CD1c-positive myeloid dendritic cell (primary cell): ENCODE measurements around the gene PDCL3.

Experiments used
- DNase-seq: peaks from one replicate; pipeline ENCODE4 v3.0.0-alpha.2; 2016; ENCODE audit errors: extremely low spot score

The PDCL3 gene

DNA sequence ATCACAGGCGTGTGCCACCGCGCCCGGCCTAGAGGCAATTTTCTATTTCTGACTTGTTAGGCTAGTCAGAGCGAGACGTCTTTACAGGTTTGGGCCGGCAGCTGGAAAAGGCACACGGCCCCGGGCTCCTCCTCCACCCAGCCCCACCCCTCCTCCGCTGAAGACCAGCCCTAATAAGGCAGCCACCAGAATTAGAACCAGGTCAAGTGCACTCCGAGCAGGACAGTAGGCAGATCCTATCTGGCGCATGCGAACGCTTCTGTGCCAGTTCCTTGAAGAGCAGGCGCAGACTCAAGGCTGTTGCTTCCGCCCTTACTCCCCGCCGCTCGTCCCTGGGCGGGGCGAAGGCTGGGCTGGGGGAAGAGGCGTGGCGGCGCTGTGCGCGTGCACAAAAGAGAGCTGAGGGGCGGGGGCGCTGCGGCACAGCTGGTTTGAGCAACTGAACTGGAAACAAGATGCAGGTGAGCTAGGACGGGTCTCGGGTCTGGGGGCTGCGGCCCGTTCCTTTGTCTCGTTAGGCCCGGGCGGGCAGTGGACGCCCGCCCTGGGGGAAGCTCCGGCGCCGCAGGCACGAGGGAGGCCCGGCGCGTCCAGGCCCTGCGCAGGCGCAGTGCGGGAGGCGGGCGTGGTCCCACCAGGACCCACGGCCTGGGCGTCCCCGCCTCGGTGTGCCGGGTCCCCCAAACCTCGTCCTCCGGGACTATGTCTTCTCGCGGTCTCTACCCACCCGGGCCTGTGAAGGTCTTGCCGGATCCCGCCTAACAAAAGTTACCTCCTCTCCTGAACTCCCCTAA is at the start of gene PDCL3:
PDCL3 (plus strand) TSS at position 381 of the 794 bp plus-strand sequence; CDS start at position 456, 75 bp downstream.
- DNase-seq = peak; percentile 98

DNA sequence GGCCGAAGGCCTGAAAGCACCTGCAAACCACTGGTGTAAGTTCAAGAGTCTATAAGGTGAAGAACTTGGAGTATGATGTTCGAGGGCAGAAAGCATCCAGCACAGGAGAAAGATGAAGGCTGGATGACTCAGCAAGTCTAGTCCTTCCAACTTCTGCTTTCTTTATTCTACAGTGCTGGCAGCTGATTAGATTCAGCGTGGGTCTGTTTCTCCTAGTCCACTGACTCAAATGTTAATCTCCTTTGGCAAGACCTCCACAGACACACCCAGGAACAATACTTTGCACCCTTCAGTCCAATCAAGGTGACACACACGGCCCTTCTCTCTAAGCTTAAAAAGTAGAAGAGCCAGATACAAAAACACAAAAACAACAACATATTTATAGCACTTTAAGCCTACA is 49.1 kb upstream of the PDCL3 start:
- peak; percentile 28 for DNase-seq

DNA sequence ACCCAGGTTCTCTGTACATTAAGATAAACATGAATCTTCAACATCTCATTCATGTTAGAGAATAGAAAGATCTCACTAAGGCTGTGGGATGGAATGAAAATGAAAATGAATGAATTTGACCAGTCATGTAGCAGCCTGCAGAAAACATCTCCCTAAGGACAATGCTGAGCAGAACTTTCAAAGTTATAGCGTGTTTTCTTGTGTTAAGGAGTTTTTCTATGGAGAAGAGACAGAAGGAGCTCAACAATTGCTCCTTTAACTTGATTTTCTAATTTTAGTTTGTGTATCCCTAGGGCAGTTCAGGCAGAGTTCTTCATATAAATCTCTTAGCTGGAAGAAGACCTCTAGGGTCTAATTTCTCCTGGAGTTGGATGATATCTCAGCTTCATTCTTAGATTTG is 45.2 kb upstream of the PDCL3 start:
- DNase-seq = no peak

DNA sequence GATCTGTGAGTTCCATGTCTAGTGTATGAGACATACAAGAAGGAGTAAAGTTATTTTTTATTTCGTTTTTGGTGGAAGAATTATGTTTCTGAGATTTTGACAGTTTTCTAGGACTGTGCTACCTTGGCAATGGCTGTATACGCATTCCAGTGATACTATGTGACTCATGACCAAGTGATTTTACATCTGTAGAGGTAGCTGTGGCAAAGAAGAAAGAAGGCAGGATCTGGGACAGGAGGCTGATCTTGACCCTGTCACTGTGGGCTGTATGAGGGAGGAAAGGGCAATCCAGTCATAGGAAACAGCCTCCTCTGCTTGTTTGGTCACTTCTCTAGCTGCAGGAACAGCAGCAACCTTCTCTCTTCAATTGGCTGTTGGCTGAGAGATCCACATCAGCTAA is 44.0 kb upstream of the PDCL3 start:
- no peak for DNase-seq

DNA sequence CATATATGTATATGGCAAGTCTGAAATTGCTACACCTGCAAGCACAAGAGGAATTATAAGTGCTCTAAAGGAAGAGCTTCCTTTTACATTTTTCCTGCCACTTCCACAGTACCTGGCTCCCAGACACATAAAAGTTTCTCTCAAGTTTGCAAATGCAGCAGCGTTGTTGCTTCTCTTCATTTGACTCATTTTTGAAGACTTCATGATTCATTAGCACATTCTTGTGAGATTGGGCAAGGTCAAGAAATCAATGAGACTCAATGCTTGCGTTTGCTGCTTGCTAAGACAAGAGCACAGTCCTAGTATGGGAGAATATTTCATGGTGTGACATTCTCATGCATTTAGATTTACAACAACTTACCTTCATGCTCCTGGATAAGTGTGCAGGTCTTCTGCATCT is 42.6 kb upstream of the PDCL3 start:
- no peak for DNase-seq

DNA sequence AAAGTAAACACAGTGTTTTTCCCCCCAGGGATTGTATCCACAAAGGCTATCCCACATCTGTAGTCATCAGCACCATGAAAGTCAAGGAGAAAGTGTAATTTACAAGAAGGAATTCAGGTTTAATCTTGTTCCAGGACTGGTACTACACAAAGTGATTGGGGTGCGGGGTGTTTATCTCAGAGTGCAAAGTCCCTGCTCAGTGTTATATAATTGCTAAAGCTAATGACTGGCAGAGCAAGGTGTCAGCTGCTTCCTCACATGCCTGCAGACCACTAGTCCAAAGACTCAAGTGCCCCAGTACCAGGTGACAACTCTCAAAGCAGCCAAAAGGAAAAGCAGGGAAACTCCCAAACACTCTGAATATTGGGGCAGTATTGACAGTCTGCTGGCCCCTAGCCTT is 40.4 kb upstream of the PDCL3 start:
- DNase-seq = no peak

DNA sequence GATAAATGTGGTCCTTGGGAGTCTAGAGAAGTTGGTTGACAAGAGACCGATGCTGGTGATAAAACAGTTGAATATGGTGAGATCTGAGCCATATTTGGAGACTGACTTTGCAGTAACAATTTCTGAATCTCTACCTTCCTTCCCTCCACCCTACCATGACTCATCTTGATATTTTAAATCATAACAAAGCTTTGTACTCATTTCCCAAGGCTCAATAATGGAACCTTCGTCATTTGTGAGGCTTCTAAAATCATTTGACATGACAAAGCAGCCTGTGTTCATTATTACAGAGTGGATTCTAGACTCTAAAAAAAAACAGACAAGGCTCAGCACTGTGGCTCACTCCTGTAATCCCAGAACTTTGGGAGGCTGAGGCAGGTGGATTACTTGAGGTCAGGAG is 38.5 kb upstream of the PDCL3 start:
- no peak for DNase-seq

DNA sequence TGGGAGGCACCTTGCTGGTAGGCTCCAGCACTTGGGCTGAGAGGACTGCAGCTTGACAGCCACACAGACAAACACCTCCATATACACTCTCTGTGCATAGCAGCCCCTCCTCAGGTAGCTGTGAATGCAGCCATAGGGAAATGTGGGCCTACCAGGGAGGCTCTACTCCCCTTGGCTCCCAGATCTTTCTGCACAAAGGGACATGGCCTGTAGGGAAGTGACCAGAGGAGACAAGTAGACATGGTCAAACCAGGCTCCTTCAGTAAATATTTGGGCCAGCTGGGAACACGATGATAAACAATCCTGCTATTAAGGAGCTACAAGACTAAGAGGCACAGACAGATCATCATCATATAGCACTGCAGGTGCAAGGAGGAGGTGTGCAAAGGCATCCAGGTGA is 35.9 kb upstream of the PDCL3 start:
- DNase-seq = no peak

DNA sequence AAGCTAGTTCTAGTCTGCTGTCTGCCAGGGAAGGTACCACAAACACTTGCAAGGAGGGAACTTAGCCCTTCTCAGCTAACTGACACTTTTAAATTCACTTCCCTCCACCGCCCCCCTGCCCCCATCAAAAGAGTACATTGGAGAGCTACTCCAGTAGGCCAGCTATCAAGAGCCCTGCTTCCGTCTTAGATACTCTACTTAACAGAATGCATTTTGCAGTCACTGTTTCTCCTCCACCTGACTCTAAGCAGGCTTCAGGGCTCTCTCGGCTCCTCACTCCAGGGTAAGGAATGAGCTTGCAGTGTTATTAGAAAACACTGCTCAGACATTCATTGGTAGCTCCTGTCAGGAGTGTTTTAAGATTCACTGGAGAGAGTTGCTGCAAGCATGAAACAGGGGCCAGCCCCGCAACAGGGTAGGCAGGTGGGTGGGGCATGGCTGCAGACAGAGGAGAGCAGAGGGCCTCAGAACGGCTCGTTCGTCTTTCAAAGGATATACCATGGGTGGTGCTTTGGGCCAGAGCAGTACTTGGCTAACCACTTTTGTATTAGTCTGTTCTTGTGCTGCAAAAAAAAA is 35.3 kb upstream of the PDCL3 start:
- no peak for DNase-seq

DNA sequence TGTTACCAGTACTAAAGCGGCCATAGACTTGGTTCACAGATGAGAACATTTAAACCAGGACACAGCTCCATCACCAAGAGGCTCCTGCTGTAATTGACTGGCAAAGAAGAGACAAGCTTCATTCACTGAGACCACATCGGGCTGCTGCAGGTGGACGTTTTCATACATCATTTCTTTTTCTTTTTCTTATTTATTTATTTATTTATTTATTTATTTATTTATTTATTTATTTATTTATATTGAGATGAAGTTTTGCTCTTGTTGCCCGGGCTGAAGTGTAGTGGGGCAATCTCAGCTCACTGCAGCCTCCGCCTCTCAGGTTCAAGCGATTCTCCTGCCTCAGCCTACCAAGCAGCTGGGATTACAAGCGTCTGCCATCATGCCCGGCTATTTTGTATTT is 33.6 kb upstream of the PDCL3 start:
- no peak for DNase-seq

DNA sequence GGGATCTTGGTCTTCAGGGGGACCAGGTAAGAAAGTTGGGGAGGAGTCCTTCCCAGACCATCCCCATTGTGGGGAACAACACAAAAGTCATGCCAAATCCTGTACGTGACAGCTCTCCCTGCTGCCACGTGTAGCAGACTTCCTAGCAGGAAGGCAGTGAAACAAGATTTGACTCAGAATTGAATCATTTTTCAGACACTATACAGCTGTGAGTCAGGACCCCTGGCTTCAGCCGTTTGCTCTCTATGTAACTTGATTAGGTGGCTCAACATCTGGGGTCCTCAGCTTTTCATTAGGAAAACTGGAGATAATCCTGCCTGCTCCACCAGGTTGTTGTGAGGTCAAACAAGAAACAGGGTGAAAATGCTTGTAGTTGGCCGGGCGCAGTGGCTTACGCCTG is 32.9 kb upstream of the PDCL3 start:
- DNase-seq = no peak

DNA sequence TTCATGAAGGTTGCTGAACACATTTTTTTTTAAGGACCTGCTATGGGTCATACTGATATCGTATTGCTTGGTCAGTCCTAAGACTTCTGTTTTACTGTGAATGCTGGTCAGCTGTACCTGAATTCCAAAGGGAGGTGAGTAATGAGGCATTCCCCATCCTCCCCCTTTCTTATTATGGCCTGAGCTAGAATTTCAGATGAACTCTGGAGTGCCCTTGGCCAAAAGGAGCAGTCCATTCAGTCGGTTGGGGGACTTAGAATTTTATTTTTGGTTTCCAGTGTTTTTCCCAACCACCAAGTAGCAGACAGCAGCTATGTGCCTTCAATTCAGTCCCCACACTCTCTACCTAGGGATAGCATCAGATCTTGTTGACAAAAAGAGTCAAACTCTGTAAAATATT is 26.9 kb upstream of the PDCL3 start:
- DNase-seq = no peak

DNA sequence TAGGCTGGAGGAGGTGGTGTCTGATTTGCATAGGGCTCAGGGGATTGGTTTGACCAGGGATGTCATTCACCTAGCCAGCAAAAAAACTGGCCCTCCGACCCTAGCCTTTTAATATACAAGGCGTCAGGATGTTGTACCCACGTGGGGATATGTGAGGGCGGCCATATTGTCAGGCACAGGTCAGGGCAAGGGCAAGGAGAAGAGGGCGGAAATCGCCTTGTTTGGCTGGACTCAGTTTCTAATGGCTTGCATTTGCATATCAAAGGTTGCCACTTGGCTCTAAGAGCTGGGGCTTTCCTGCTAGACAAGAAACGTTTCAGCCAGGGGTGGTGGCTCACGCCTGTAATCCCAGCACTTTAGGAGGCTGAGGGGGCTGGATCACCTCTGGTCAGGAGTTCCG is 24.9 kb upstream of the PDCL3 start:
- no peak for DNase-seq

DNA sequence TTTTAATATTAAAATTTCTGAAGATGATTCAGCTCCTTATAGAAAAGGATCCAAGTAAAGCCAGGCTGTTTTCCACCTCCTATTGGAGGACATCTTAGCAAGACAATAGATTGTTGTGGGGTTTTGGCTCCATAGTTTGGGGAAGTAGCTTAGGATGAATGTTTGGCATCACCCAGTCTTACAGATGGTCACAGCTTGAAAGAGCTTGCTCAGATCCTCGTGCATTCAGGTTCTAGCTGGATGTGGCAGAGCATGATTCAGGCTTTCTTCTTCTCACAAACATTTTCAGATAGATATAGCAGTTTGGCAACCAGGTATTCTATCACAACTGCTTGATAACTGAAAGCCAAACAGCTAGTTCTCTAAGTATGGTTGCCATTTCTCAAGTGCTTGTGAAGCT is 23.6 kb upstream of the PDCL3 start:
- DNase-seq = no peak

DNA sequence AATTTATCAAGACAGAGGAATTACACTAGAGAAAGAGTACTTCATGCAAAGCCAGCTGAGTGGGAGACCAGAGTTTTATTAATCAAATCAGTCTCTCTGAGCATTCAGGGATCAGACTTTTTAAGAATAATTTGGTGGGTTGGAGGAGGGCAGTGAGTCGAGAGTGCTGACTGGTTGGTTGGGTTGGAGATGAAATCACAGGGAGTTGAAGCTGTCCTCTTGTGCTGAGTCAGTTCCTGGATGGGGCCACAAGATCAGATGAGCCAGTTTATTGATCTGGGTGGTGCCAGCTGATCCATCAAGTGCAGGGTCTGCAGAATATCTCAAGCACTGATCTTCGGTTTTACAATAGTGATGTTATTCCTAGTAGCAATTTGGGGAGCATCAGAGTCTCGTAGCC is 21.4 kb upstream of the PDCL3 start:
- DNase-seq = no peak

DNA sequence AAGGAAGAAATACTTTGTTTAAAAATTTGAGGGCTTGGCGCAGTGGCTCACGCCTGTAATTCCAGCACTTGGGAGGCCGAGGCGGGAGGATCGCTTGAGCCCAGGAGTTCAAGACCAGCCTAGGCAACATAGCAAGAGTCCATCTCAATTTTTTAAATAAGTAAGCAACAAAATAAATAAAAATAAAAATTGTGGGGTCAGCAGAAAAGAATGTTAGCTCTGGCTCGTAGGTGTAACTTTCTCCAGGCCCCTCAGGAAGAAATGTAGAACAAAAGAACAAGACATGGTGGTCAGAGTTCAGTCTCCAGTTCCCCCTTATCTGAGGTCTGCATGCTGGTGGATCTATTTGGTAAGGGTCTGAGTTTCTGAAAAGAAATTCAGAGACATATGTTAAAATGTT is 20.4 kb upstream of the PDCL3 start:
- no peak for DNase-seq

DNA sequence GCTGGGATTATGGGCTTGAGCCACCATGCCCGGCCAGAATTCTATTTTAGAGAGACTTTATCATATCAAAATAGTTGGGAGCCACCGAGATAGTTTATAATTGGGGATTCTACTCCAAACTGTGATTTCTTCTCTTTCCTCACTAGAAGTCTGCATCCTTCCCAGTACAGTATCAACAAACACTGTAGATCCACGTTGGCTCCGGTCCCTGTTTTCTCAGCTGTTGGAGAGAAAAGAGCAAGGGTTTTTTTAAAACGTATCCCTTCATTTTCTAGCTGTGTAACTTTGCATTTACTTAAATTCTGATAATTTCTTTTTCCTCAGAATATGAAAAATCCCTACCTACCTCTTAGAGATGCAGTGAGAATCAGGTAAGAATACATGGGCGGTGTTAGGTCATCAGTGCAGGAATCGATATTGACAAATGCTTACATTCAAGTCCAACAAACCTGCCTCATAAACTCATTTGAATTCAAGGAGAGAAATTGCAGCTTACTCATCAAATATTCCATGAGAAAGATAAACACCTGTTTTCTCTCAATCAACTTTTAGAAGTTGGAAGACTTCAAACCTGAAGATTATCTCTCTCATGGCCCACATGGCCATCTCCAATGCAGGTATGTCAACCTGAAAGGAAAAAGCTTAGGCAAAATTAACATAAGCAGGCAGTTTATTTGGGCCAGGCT is 17.7 kb upstream of the PDCL3 start:
- DNase-seq = no peak

DNA sequence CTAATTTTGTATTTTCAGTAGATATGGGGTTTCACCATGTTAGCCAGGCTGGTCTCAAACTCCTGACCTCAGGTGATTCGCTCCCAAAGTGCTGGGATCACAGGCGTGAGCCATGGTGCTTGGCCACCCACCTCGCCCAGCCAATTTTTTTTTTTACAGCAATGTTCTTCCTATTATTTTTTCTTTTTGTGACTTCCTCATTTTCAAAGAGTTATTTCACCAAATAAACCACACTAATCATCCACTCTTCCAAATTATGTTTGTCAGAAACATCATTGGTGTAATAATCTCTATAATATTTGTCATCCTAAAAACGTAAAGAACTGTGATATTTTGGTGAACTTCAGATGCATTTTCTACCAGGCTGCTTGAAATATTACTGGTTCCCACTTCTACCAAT is 16.3 kb upstream of the PDCL3 start:
- DNase-seq = peak; percentile 2

DNA sequence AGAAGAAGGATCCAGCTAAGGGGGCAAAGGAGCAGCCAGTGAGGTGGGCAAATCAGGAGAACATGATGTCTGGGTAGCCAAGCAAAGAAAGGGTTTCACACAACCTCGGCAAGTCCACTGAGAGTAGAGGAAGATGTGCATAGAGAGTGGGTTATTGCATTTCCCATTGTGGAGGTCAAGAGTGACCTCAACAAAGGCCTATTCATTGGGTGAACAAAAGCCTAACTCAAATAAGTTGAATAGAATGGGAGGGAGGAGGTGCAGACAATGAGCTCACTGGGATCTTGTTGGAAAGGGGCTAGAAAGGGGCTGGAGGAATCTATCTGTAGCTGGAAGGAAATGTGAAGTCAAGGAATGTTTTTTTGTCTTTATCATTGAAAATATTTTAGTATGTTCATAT is 14.0 kb upstream of the PDCL3 start:
- DNase-seq = no peak

DNA sequence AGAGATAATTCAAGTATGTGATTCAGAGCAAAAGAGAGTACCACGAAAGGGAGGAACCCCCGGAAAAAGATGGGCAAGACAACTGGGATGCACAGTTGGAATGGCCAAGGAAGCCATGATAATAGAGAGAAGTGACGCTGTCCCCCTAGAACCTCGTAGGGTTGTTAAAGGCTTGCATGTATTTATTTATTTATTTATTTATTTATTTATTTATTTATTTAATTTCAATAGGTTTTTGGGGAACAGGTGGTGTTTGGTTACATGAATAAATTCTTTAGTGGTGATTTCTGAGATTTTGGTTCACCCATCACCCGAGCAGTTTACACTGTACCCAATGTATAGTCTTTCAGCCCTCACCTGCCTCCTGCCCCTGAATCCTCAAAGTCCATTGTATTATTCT is 11.5 kb upstream of the PDCL3 start:
- no peak for DNase-seq

DNA sequence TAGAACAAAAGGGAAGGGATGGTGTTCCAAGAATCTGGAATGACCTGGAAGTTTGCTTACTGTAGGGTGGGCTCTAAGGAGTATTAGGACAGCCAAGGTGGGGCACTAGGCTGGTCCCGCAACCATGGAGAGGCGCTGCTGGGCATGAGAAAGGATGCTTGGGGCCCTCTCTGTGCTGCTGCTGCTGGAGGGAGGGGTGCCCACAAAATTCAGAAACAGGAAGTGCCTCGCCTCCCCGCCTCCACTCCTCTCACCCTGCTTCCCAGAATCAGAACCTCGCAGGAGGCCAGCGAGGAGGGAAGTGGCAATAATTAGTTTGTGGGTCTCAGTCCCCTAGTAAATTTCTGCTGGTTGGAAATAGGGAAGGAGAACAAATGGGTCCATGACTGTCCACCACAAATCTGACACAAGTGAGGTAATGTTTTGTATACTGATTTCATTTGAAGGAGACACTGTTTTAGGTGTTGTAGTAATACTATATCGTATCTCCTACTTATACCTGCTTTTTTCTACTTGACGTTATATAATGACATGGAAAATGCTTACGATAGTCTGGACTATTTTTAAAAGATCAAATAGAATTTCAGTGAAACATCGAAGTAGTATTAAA is 7.9 kb upstream of the PDCL3 start:
- DNase-seq = peak; percentile 76

DNA sequence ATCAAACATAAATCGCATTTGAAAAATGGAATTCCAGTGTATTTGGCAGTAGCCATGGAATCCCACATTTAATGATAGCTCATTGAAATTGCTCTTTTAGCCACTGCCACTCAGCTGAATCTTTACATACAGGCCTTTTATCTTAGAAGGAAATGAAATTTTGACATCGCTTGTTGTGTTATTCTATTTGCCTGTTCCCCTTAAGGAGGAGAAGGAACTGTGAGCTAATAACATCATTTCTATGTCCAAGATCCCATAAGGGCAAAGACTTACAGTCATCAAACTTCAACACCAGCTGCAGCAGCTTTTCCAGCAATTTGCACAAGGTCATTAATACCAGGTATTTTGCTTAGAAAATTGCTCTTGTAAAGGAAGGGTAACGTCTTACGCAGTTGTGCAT is 6.0 kb upstream of the PDCL3 start:
- DNase-seq = peak; percentile 25
